Neural cell (in vitro differentiated cells): Measurements from ENCODE around the gene PHTF2. TPM values are rescaled to one million over a fixed set of nuclear protein-coding genes. Genes with fewer than 3 reads are reported as not detected.

Experiments
- H2AFZ ChIP-seq: fragments of 200-600, 300-800 bp; sonication (generic), shearing (Covaris generic); 2 replicates; pipeline ENCODE4 v1.6.0; 2014; ENCODE audit warnings: low read depth, mild to moderate bottlenecking, antibody characterized with exemption, low read length, moderate library complexity
- H3F3A ChIP-seq: fragments of 200-600 bp; shearing (Covaris generic); 2 replicates; pipeline ENCODE4 v1.6.1; 2016; ENCODE audit warnings: mild to moderate bottlenecking, moderate library complexity, mixed read lengths, antibody characterized with exemption, low read length; ENCODE audit not compliant: insufficient read depth, poor library complexity, severe bottlenecking
- H3K27ac ChIP-seq: fragments of 200-600, 300-800 bp; sonication (generic), shearing (Covaris generic); 2 replicates; pipeline ENCODE4 v1.5.1; 2014; ENCODE audit warnings: mild to moderate bottlenecking, low read length, moderate library complexity
- H3K27me3 ChIP-seq: fragments of 300-800, 200-600 bp; sonication (generic), shearing (Covaris generic); 2 replicates; pipeline ENCODE4 v1.6.0; 2014; ENCODE audit warnings: mild to moderate bottlenecking, low read depth, low read length, moderate library complexity; ENCODE audit not compliant: insufficient read depth
- H3K36me3 ChIP-seq: fragments of 300-800, 200-600 bp; sonication (generic), shearing (Covaris generic); 2 replicates; pipeline ENCODE4 v1.5.1; 2014; ENCODE audit warnings: mild to moderate bottlenecking, antibody characterized with exemption, low read length, moderate library complexity; ENCODE audit not compliant: insufficient read depth
- H3K4me2 ChIP-seq: fragments of 300-800, 200-600 bp; sonication (generic), shearing (Covaris generic); 2 replicates; pipeline ENCODE4 v1.6.0; 2014; ENCODE audit warnings: mild to moderate bottlenecking, low read length
- H3K4me3 ChIP-seq: fragments of 300-800, 200-600 bp; sonication (generic), shearing (Covaris generic); 2 replicates; pipeline ENCODE4 v1.5.1; 2014; ENCODE audit warnings: mild to moderate bottlenecking, low read length, moderate library complexity
- H3K79me2 ChIP-seq: fragments of 200-600 bp; shearing (Covaris generic); replicated peaks from 2 replicates; pipeline ENCODE4 v1.6.0; 2014; ENCODE audit warnings: mild to moderate bottlenecking, low read length, moderate library complexity; ENCODE audit not compliant: insufficient read depth
- H3K9ac ChIP-seq: fragments of 300-800, 200-600 bp; sonication (generic), shearing (Covaris generic); 2 replicates; pipeline ENCODE4 v1.6.1; 2016; ENCODE audit warnings: mild to moderate bottlenecking, low read length, mixed read lengths
- H3K9me2 ChIP-seq: fragments of 200-600 bp; shearing (Covaris generic); 2 replicates; pipeline ENCODE4 v1.6.1; 2016; ENCODE audit warnings: mild to moderate bottlenecking, low read length, mixed read lengths; ENCODE audit not compliant: insufficient read depth
- H3K9me3 ChIP-seq: fragments of 200-600, 300-800 bp; sonication (generic), shearing (Covaris generic); 2 replicates; pipeline ENCODE4 v1.6.1; 2016; ENCODE audit warnings: mild to moderate bottlenecking, mixed run types, low read length, moderate library complexity, mixed read lengths
- H4K20me1 ChIP-seq: fragments of 200-600 bp; shearing (Covaris generic); 2 replicates; pipeline ENCODE4 v1.6.1; 2016; ENCODE audit warnings: mild to moderate bottlenecking, mixed run types; ENCODE audit not compliant: insufficient read depth
- CTCF ChIP-seq: fragments of 450-650 bp; IDR thresholded peaks from 2 replicates; pipeline ENCODE4 v1.5.1; 2014; ENCODE audit warnings: antibody characterized with exemption, mild to moderate bottlenecking, moderate library complexity; ENCODE audit not compliant: poor library complexity, severe bottlenecking
- EP300 ChIP-seq: fragments of 450-650 bp; conservative IDR thresholded peaks from 2 replicates; pipeline ENCODE4 v1.6.1; 2014; ENCODE audit warnings: antibody characterized with exemption, mild to moderate bottlenecking, moderate library complexity; ENCODE audit not compliant: poor library complexity, severe bottlenecking
- EZH2 ChIP-seq: fragments of 200-600, 300-800 bp; shearing (Covaris generic), sonication (generic); IDR thresholded peaks from 2 replicates; pipeline ENCODE4 v1.6.1; 2014; ENCODE audit warnings: antibody characterized with exemption, low read length, borderline replicate concordance, mild to moderate bottlenecking; ENCODE audit not compliant: insufficient read depth, poor library complexity, severe bottlenecking
- POLR2AphosphoS5 ChIP-seq: IDR thresholded peaks from 2 replicates; pipeline ENCODE4 v1.6.1; 2012
- RAD21 ChIP-seq: fragments of 450-650 bp; conservative IDR thresholded peaks from 2 replicates; pipeline ENCODE4 v1.6.1; 2014; ENCODE audit warnings: antibody characterized with exemption, mild to moderate bottlenecking, moderate library complexity
- REST ChIP-seq: IDR thresholded peaks from 2 replicates; pipeline ENCODE4 v1.6.1; 2012; ENCODE audit warnings: borderline replicate concordance
- SMC3 ChIP-seq: fragments of 450-650 bp; conservative IDR thresholded peaks from 2 replicates; pipeline ENCODE4 v1.6.1; 2014; ENCODE audit warnings: antibody characterized with exemption, mild to moderate bottlenecking, moderate library complexity; ENCODE audit not compliant: poor library complexity
- TAF1 ChIP-seq: IDR thresholded peaks from 2 replicates; pipeline ENCODE4 v1.6.1; 2012; ENCODE audit warnings: low read depth
- polyA plus RNA-seq: library from polyadenylated mRNA; depleted of rRNA; stranded (reverse); fragments of >200 nt; gene quantifications from 2 replicates; pipeline ENCODE4 v1.2.3, GENCODE V29; 2014

Gene PHTF2
- polyA plus RNA-seq, 1 donor from 2014 or later, result 34.4 TPM

- no peaks in the 10 kb centered on the region for H3K27me3 ChIP-seq
Measured at GRCh38 chr7:77837275-77837674, 38.7 kb downstream of the PHTF2 start.

GRCh38 chr7:77837966-77838365 lies 39.4 kb downstream of the PHTF2 start:
- peaks cover 3% of the 10 kb centered on the region for H3K79me2 ChIP-seq
- no peak overlapping the region for H3K27ac ChIP-seq
- H3F3A ChIP-seq, result no peaks in the 10 kb centered on the region
- H2AFZ ChIP-seq, result no peak overlapping the region
- no peak overlapping the region for H3K4me3 ChIP-seq
- no peaks in the 10 kb centered on the region for H3K9me2 ChIP-seq
- no peak overlapping the region for H3K4me2 ChIP-seq
- no peaks in the 10 kb centered on the region for H4K20me1 ChIP-seq
- no peaks in the 10 kb centered on the region for H3K27me3 ChIP-seq
- H3K9ac ChIP-seq, result no peak overlapping the region
- H3K36me3 ChIP-seq, result no peaks in the 10 kb centered on the region
- H3K9me3 ChIP-seq, result no peaks in the 10 kb centered on the region
- no peak for TF ChIP-seq RAD21
- no peak for TF ChIP-seq EP300
- TF ChIP-seq EZH2, result no peak
- TF ChIP-seq POLR2AphosphoS5, result no peak
- no peak for TF ChIP-seq CTCF
- TF ChIP-seq TAF1, result no peak
- no peak for TF ChIP-seq REST
- no peak for TF ChIP-seq SMC3

More at GRCh38 chr7:77837275-77837674, 38.7 kb downstream of the PHTF2 start:
- Histone ChIP-seq H3K27ac (no peak overlapping the region), H4K20me1 (no peaks in the 10 kb centered on the region), H3F3A (no peaks in the 10 kb centered on the region), H3K9me3 (no peaks in the 10 kb centered on the region), H2AFZ (no peak overlapping the region), H3K9me2 (no peaks in the 10 kb centered on the region), H3K9ac (no peak overlapping the region), H3K4me3 (no peak overlapping the region), H3K79me2 (peaks cover 3% of the 10 kb centered on the region), H3K36me3 (no peaks in the 10 kb centered on the region), H3K4me2 (no peak overlapping the region)
- TF ChIP-seq CTCF (no peak), REST (no peak), EZH2 (no peak), RAD21 (no peak)
